SK-N-SH (cell line): ENCODE data around the gene DLG1. TPM values are rescaled to one million over a fixed set of nuclear protein-coding genes. Genes with fewer than 3 reads are reported as not detected.

Experiments
- CTCF ChIA-PET: fragments of 300-600, 350-600 bp; formaldehyde crosslinking; extraction: SDS; loops from one replicate; lab custom pipeline; 2021; lab: Yijun Ruan, JAX
- POLR2A ChIA-PET: fragments of 350-600 bp; sonication (Branson Sonifier 250); formaldehyde crosslinking; extraction: SDS; loops from one replicate; lab custom pipeline; 2020; ENCODE audit warnings: antibody characterized with exemption, inconsistent platforms; lab: Yijun Ruan, JAX
- DNase-seq: peaks from one replicate; pipeline ENCODE4 v3.0.0; 2012
- H2AFZ ChIP-seq: fragments of 200-600 bp; sonication (generic); 2 replicates; pipeline ENCODE4 v1.8.1; 2016; ENCODE audit warnings: antibody characterized with exemption, mild to moderate bottlenecking, low read depth
- H3F3A ChIP-seq: fragments of 200-600 bp; sonication (generic); replicated peaks from 2 replicates; pipeline ENCODE3; 2016; ENCODE audit warnings: antibody characterized with exemption, mild to moderate bottlenecking; ENCODE audit not compliant: insufficient read depth
- H3K27ac ChIP-seq, 2 experiments: fragments of 200-500 bp in 1 of 2; fragments of 200-600 bp in 1 of 2; sonication (Bioruptor generic) in 1 of 2; sonication (generic), shearing (Covaris generic) in 1 of 2; 2 replicates each; pipeline versions ENCODE4 v1.5.1 to v1.6.1; 2014 to 2016; ENCODE audit warnings: low read depth in 2 of 2, inconsistent platforms in 1 of 2, low read length in 1 of 2, mild to moderate bottlenecking in 1 of 2, mixed read lengths in 1 of 2
- H3K27me3 ChIP-seq: fragments of 200-600 bp; sonication (generic), shearing (Covaris generic); 2 replicates; pipeline ENCODE4 v1.6.1; 2016; ENCODE audit warnings: mixed run types; ENCODE audit not compliant: insufficient read depth
- H3K36me3 ChIP-seq, 2 experiments: fragments of 200-500 bp in 1 of 2; fragments of 200-600 bp in 1 of 2; sonication (Bioruptor generic) in 1 of 2; sonication (generic) in 1 of 2; replicated peaks in 1 of 2; 2 replicates each; pipeline versions ENCODE3 to v1.5.1; 2014 to 2016; ENCODE audit warnings: low read length in 1 of 2, mild to moderate bottlenecking in 1 of 2; ENCODE audit not compliant: insufficient read depth in 2 of 2, control insufficient read depth in 1 of 2
- H3K4me1 ChIP-seq, 2 experiments: fragments of 200-500 bp in 1 of 2; fragments of 200-600 bp in 1 of 2; sonication (Bioruptor generic) in 1 of 2; sonication (generic), shearing (Covaris generic) in 1 of 2; 2 replicates each; pipeline versions ENCODE4 v1.5.1 to v1.6.1; 2014 to 2016; ENCODE audit warnings: low read depth in 1 of 2, low read length in 1 of 2, mixed run types in 1 of 2; ENCODE audit not compliant: insufficient read depth in 2 of 2, control insufficient read depth in 1 of 2
- H3K4me2 ChIP-seq: fragments of 200-600 bp; sonication (generic), shearing (Covaris generic); 2 replicates; pipeline ENCODE4 v1.6.1; 2017; ENCODE audit warnings: mixed run types
- H3K4me3 ChIP-seq, 2 experiments: fragments of 200-500 bp in 1 of 2; fragments of 200-600 bp in 1 of 2; sonication (Bioruptor generic) in 1 of 2; sonication (generic), shearing (Covaris generic) in 1 of 2; 2 replicates each; pipeline versions ENCODE4 v1.5.1 to v1.8.1; 2014 to 2016; ENCODE audit warnings: low read depth in 2 of 2, inconsistent platforms in 1 of 2, low read length in 1 of 2, mild to moderate bottlenecking in 1 of 2, mixed read lengths in 1 of 2, moderate library complexity in 1 of 2
- H3K79me2 ChIP-seq: fragments of 200-600 bp; sonication (generic); 2 replicates; pipeline ENCODE4 v1.8.1; 2017; ENCODE audit warnings: mild to moderate bottlenecking; ENCODE audit not compliant: insufficient read depth
- H3K9ac ChIP-seq: fragments of 200-600 bp; sonication (generic); 2 replicates; pipeline ENCODE4 v1.6.1; 2017; ENCODE audit warnings: mixed run types
- H3K9me2 ChIP-seq: fragments of 200-600 bp; sonication (generic); 2 replicates; pipeline ENCODE4 v1.6.1; 2017; ENCODE audit warnings: mixed run types
- H3K9me3 ChIP-seq: fragments of 200-600 bp; sonication (generic); 2 replicates; pipeline ENCODE4 v1.6.1; 2017; ENCODE audit warnings: mixed run types, mild to moderate bottlenecking, moderate library complexity
- H4K20me1 ChIP-seq: fragments of 200-600 bp; sonication (generic); 2 replicates; pipeline ENCODE4 v1.6.1; 2017; ENCODE audit warnings: mild to moderate bottlenecking, mixed run types; ENCODE audit not compliant: insufficient read depth
- CTCF ChIP-seq: fragments of 200-600 bp; sonication (generic); IDR thresholded peaks from 2 replicates; pipeline ENCODE4 v1.6.1; 2017; ENCODE audit warnings: antibody characterized with exemption, mild to moderate bottlenecking, moderate library complexity
- EP300 ChIP-seq, 2 experiments: IDR thresholded peaks; 2 replicates each; pipeline versions ENCODE4 v1.4.0 to v1.6.1; 2012; ENCODE audit warnings: borderline replicate concordance in 1 of 2, low read depth in 1 of 2, low read length in 1 of 2
- FOXJ3 ChIP-seq: sonication (generic); formaldehyde crosslinking; IDR thresholded peaks from 2 replicates; pipeline ENCODE4 v1.5.1; 2020; ENCODE audit warnings: mild to moderate bottlenecking, missing genetic modification reagents
- JUND ChIP-seq: IDR thresholded peaks from 2 replicates; pipeline ENCODE4 v1.4.0; 2012
- NRF1 ChIP-seq: IDR thresholded peaks from 2 replicates; pipeline ENCODE4 v1.6.1; 2012; ENCODE audit warnings: low read depth, mild to moderate bottlenecking, low read length
- PBX3 ChIP-seq: IDR thresholded peaks from 2 replicates; pipeline ENCODE4; 2012
- RAD21 ChIP-seq: IDR thresholded peaks from 2 replicates; pipeline ENCODE4 v1.6.1; 2012; ENCODE audit warnings: mild to moderate bottlenecking, low read length
- RCOR1 ChIP-seq: fragments of 150-350 bp; IDR thresholded peaks from 2 replicates; pipeline ENCODE4 v1.6.1; 2017; ENCODE audit warnings: antibody characterized with exemption, low read length
- RFX5 ChIP-seq: IDR thresholded peaks from 2 replicates; pipeline ENCODE4 v1.6.1; 2012; ENCODE audit warnings: mild to moderate bottlenecking, improper control_type of control experiment, low read length
- SMC3 ChIP-seq: IDR thresholded peaks from 2 replicates; pipeline ENCODE4 v1.6.1; 2012; ENCODE audit warnings: low read depth, low read length, improper control_type of control experiment
- USF1 ChIP-seq: IDR thresholded peaks from 2 replicates; pipeline ENCODE4 v1.4.0; 2012; ENCODE audit warnings: low read depth, borderline replicate concordance
- YY1 ChIP-seq: IDR thresholded peaks from 2 replicates; pipeline ENCODE4 v1.4.0; 2012; ENCODE audit warnings: low read depth, mild to moderate bottlenecking
- WGBS: methylation state at CpG from one replicate; pipeline ENCODE4 v1.1.6; 2017; ENCODE audit warnings: low lambda C conversion rate; 5-methylcytosine and 5-hydroxymethylcytosine counted together
- polyA plus RNA-seq, 3 experiments: library from polyadenylated mRNA; depleted of rRNA; stranded (reverse); fragments of >200 nt; gene quantifications; 2 replicates each; pipeline ENCODE4 v1.2.3, GENCODE V29; 2012

DLG1 gene
- polyA plus RNA-seq, 1 of the 3 experiments (the other 2 are of a cell fraction), result 16.5 TPM

GRCh38 chr3:197171481-197172067 is 126.8 kb downstream of the DLG1 start (continued):
- no peak for TF ChIP-seq CTCF
- peak; percentile 81 for TF ChIP-seq PBX3
- peak; percentile 71; the same call in 1 of the 2 replicates for TF ChIP-seq FOXJ3 (CRISPR knock-in tag)
- TF ChIP-seq USF1, result no peak
- TF ChIP-seq RFX5, result 0 out of 2 replicates have a peak, but pooled peaks have one; percentile 23
- TF ChIP-seq JUND, result peak; percentile 44
- TF ChIP-seq RCOR1, result peak; percentile 50; the same call in 1 of the 2 replicates
- TF ChIP-seq SMC3, result no peak

GRCh38 chr3:197169028-197169427 is 129.4 kb downstream of the DLG1 start:
- H3K9ac ChIP-seq, result no peak overlapping the region
- H3K4me1 ChIP-seq, result peaks cover 0 to 36% of the 10 kb centered on the region in 2 experiments; a peak in 2 of 4 replicates
- CTCF ChIA-PET, result interaction anchor here (1.3 to 2.6 kb wide), 4 partner anchors 18 to 199 kb away, joined by 3 to 12 read pairs (median 10); partner anchors contain the start of gene MELTF
- H3K27me3 ChIP-seq, result no peaks in the 10 kb centered on the region
- H3K9me3 ChIP-seq, result no peaks in the 10 kb centered on the region
- TF ChIP-seq EP300 (IDR thresholded peaks at IDR 0.05; ENCODE audit: borderline replicate concordance in 1 of 2, low read depth in 1 of 2, low read length in 1 of 2) (peak in 1 of 2 experiments; percentile 21; a peak in 1 of 4 replicates), CTCF (no peak), RAD21 (peak; percentile 21; the same call in 1 of the 2 replicates), NRF1 (no peak), YY1 (no peak)
- 80% methylated on average over 1 of the region's 1 CpG for WGBS
- peak overlapping the region; percentile 46 to 94; a peak in 3 of 4 replicates for H3K27ac ChIP-seq
- H3K4me2 ChIP-seq, result no peak overlapping the region
- POLR2A ChIA-PET, result no interaction called here
- no peak overlapping the region for H2AFZ ChIP-seq
- H3K4me3 ChIP-seq, result no peak overlapping the region
- H3K79me2 ChIP-seq, result peaks cover 41% of the 10 kb centered on the region; the same call in 1 of the 2 replicates
- H3F3A ChIP-seq, result no peaks in the 10 kb centered on the region
- H3K36me3 ChIP-seq, result no peaks in the 10 kb centered on the region
- 0 out of 2 replicates have a peak, but pooled peaks cover 10% of the 10 kb centered on the region for H4K20me1 ChIP-seq
- no peak for DNase-seq
- H3K9me2 ChIP-seq, result no peaks in the 10 kb centered on the region
